Activated naive CD8-positive, alpha-beta T cell treated with anti-CD3 and anti-CD28 coated beads, Interleukin-2, amount 10 ng/mL, durations not matched to agents 7 days and 5 days (primary cell): ENCODE measurements around the gene JOSD2. TPM values are rescaled to one million over a fixed set of nuclear protein-coding genes. Genes with fewer than 3 reads are reported as not detected.

Experiments
- ATAC-seq: fragments of 150-1000 bp; cut with Tn5 transposase; one replicate; pipeline ENCODE4 v1.10.0; 2021; ENCODE audit warnings: low read depth, moderate library complexity
- POLR2A ChIA-PET: fragments of 350-600 bp; sonication (Branson Sonifier 250); formaldehyde crosslinking; loops from one replicate; lab custom pipeline; 2021; ENCODE audit warnings: antibody characterized with exemption; lab: Charles Lee
- DNase-seq: peaks from one replicate; pipeline ENCODE4 v3.0.0; 2021
- H3K27ac Mint-ChIP-seq: one replicate; pipeline ENCODE4 v1.8.0; 2022; ENCODE audit warnings: mild to moderate bottlenecking, mixed read lengths
- H3K27me3 Mint-ChIP-seq: one replicate; pipeline ENCODE4 v1.8.0; 2022; ENCODE audit warnings: mild to moderate bottlenecking, moderate library complexity, mixed read lengths
- H3K36me3 Mint-ChIP-seq: one replicate; pipeline ENCODE4 v1.8.0; 2021; ENCODE audit warnings: mild to moderate bottlenecking, mixed read lengths
- H3K4me1 Mint-ChIP-seq: one replicate; pipeline ENCODE4 v1.8.0; 2021; ENCODE audit warnings: mixed read lengths
- H3K4me3 Mint-ChIP-seq: one replicate; pipeline ENCODE4 v1.8.0; 2022; ENCODE audit warnings: mild to moderate bottlenecking, moderate library complexity, mixed read lengths
- H3K9me3 Mint-ChIP-seq: one replicate; pipeline ENCODE4 v1.8.0; 2021; ENCODE audit warnings: mixed read lengths
- total RNA-seq, 2 experiments: library from RNA; stranded (reverse); gene quantifications; one replicate each; pipeline ENCODE4 v1.2.3, GENCODE V29; 2021

Gene JOSD2
- total RNA-seq, 2 experiments from 2014 or later = 31.5 to 37.3 TPM

DNA sequence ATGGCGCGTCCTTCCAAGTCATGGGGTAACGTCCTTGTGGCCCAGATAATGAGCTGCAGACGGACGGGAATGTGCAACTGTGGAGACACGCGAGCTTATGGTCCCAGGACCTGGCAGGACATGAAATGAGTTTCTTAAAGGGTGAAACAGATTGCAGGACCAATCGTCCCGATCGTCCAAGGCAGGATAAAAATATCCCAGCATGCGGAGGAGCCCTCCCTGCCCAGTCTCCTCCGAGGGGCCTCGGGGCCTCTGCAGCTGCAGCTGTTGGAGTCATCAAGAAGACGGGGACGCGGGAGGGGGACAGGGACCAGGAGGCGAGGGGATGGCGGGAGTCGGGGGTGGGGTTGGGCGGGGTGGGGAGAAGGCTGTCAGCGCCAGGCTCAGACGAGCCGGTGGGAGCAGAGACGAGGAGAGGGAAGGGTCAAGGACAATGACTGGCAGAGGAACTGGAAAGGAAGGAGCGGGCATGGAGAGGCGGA, 20.0 kb downstream of the JOSD2 start:
- Mint-ChIP-seq H3K27ac (no peak overlapping the region), H3K4me1 (peaks cover 19% of the 10 kb centered on the region), H3K36me3 (peaks cover 7% of the 10 kb centered on the region), H3K27me3 (peaks cover 5% of the 10 kb centered on the region), H3K9me3 (no peaks in the 10 kb centered on the region), H3K4me3 (no peak overlapping the region)
- no peak for ATAC-seq
- POLR2A ChIA-PET = no interaction called here
- DNase-seq = no peak

DNA sequence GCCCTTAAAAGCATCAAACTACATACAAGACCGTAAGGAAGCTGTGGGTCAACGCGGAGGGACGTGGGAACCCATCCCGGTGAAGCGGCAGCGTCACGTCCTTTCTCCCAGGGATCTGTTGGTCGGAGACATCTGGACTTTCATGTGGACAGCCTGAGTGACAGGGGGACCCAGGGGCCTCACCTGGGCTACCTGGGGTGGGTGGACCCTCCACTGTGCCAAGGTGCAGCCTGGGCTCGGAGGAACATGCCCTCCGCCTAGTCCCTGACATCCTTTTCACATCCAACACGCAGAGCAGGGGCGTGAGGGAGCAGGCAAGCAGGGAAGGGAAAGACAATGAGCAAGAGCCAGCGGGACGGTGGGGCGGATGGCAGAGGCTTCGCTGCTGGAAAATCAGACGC, 20.6 kb downstream of the JOSD2 start:
- peaks cover 12% of the 10 kb centered on the region for H3K36me3 Mint-ChIP-seq
- H3K4me1 Mint-ChIP-seq = peaks cover 19% of the 10 kb centered on the region
- POLR2A ChIA-PET = no interaction called here
- no peak overlapping the region for H3K4me3 Mint-ChIP-seq
- no peak overlapping the region for H3K27ac Mint-ChIP-seq
- no peaks in the 10 kb centered on the region for H3K9me3 Mint-ChIP-seq
- peaks cover 5% of the 10 kb centered on the region for H3K27me3 Mint-ChIP-seq
- no peak for ATAC-seq
- no peak for DNase-seq

DNA sequence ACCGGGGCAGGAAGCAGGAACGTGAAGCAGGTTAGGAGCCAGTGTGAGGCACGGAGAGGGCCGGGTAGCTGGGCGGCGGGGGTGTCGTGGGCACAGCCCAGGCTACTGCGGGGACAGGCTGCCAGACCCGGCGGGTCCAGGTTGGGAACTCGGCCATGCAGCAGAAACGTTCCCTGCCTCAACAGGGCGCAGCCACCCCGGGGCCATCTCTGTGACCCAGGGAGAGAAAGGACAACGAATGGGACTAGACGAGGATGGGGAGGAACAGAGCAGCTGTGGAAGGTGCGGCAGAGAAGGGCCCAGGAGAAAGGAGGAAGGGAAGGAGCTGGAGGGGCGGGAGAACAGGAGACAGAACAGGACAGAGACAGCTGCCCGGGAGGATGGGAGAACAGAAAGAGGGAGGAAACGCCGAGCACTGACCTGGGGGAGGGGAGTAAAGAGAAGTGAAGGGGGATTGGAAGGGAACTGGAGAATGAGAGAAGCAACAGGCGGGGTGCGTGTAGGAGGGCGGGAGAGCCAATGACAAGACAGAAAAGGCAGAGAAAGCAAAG, 21.5 kb downstream of the JOSD2 start:
- DNase-seq (no peak), ATAC-seq (no peak)
- Mint-ChIP-seq H3K4me3 (no peak overlapping the region), H3K36me3 (peaks cover 18% of the 10 kb centered on the region), H3K9me3 (no peaks in the 10 kb centered on the region), H3K27ac (no peak overlapping the region), H3K27me3 (peaks cover 5% of the 10 kb centered on the region), H3K4me1 (peaks cover 19% of the 10 kb centered on the region)
- POLR2A ChIA-PET = no interaction called here

DNA sequence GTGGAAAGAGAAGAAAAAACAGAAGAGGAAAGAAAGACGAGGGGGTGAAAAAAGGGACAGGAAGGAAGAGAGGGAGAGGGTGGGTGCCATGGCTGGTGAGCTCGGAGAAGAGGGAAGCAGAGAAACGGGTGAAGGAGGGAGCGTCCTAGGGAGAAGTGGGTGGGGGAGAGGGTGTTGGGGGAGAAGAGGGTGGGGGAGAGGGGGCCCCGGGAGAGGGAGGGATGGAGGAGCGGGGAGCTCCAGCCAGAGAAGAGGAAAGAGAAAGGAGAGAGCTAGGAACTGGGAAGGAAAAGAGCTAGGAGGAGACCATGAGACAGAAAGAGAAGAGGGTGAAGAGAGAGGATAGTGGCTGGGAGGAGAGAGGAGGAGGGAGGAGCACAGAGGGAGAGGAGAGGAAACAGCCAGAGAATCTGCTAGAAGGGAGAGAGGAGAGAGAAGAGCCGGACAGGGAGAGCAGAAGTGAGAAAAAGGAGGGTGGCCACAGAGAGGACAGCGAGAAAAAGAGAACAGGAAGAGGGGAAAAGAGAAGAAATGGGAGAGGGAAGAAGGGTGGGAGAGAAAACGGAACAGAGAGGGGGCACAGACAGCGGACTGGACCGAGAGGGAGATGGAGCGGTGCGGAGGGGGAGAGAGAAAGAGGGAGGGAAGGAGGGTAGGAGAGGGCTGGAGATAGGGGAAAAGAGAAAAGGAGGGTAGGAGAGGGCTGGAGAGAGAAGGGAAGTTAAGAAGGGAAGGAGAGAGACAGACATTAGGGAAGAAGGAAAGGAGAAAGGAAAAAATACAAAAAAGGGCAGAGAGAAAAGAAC, 22.4 kb downstream of the JOSD2 start:
- Mint-ChIP-seq H3K27ac (peak overlapping the region; percentile 19), H3K4me1 (peaks cover 19% of the 10 kb centered on the region), H3K36me3 (peaks cover 18% of the 10 kb centered on the region), H3K27me3 (peaks cover 5% of the 10 kb centered on the region), H3K4me3 (no peak overlapping the region), H3K9me3 (no peaks in the 10 kb centered on the region)
- no peak for ATAC-seq
- POLR2A ChIA-PET = interaction anchor here (0.7 kb wide), 1 partner anchor 22 kb away, joined by 3 read pairs; no protein-coding TSS in a partner anchor
- no peak for DNase-seq

DNA sequence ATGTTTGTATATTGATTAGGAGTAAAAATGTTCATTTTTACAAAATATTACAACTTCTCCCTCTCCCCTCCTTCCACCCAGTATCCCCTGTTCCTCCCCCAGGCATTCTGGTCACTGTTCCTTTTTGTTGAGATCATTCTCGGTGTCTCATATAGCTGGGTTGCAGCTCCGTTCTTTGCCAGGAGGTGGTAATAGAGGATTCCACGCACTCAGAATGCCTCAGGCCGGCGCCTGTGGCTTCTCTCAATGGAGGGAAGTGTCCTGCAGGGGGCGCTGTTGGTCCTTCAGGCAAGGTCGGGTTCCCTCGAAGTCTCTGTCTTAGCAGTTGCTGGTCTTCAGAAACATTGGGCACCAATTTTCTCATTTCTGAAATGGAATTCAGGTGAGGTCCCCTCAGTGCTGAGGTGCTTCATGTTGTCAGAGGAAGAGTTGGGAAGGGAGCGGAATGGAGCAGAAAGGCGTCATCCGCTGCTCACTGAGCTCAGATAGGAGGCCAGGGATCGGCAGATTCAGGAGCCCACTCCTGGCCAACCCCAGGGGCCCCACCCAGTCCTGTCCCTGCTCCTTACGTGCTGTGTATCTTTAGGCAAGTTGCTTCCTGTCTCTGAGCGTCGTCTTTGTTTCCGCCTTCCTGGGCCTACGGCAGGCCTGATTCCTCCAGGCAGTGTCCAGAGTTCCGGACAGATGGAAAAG, 24.0 kb downstream of the JOSD2 start:
- Mint-ChIP-seq H3K27ac (no peak overlapping the region), H3K4me3 (no peak overlapping the region), H3K27me3 (peaks cover 5% of the 10 kb centered on the region), H3K9me3 (no peaks in the 10 kb centered on the region), H3K4me1 (peaks cover 13% of the 10 kb centered on the region), H3K36me3 (peaks cover 24% of the 10 kb centered on the region)
- POLR2A ChIA-PET = no interaction called here
- no peak for ATAC-seq
- no peak for DNase-seq

DNA sequence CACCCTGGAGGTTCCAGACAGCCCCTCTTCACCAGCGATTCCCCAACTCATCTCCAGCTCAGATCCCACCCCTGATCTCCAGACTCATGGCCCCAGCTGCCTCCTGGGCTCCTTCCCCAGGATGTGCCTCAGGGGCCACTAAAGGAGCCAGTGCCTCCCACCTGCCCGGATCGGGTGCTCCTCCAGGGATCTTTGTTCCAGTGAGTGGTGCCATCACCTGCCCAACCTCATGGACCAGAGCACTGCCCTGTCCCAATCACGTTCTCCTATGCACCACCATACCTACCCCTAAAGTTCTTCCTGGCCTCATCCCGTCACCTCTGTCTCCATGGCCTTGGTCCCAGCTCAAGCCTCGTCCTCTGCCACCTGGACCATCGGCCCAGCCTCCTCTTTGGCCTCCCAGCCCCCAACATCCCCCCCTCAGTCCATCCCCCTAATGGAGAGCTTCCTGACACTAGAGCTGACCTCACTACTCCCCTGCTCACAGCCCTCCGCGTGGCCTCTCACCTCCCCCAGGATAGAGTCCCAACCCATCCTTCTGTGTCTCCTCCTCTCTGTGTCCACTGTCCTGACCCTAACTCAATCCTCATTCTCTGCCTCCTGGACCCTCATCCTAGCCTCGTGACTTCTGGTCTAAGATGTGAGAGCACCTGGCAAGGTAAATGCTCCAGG, 25.6 kb downstream of the JOSD2 start:
- ATAC-seq (no peak), DNase-seq (no peak)
- no peaks in the 10 kb centered on the region for H3K27me3 Mint-ChIP-seq
- peak overlapping the region; percentile 36 for H3K27ac Mint-ChIP-seq
- no peaks in the 10 kb centered on the region for H3K9me3 Mint-ChIP-seq
- no peak overlapping the region for H3K4me3 Mint-ChIP-seq
- H3K36me3 Mint-ChIP-seq = peaks cover 24% of the 10 kb centered on the region
- peaks cover 5% of the 10 kb centered on the region for H3K4me1 Mint-ChIP-seq
- POLR2A ChIA-PET = interaction anchor here (0.6 kb wide), 1 partner anchor 87 kb away, joined by 3 read pairs; no protein-coding TSS in a partner anchor

DNA sequence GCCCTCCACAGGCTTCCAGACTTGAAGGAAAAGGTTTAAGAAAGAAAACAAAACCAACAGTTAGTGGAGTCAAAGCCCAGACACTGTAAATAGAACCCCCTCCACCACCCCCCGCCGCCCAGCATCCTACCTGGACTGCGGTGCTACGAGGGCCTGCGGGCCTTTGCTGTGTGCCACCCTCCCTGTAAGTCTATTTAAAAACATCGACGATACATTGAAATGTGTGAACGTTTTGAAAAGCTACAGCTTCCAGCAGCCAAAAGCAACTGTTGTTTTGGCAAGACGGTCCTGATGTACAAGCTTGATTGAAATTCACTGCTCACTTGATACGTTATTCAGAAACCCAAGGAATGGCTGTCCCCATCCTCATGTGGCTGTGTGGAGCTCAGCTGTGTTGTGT, 28.1 kb downstream of the JOSD2 start:
- Mint-ChIP-seq H3K4me3 (no peak overlapping the region), H3K27ac (no peak overlapping the region), H3K4me1 (peaks cover 4% of the 10 kb centered on the region), H3K36me3 (peaks cover 29% of the 10 kb centered on the region), H3K9me3 (no peaks in the 10 kb centered on the region), H3K27me3 (no peaks in the 10 kb centered on the region)
- POLR2A ChIA-PET = no interaction called here
- ATAC-seq = no peak
- DNase-seq = no peak

DNA sequence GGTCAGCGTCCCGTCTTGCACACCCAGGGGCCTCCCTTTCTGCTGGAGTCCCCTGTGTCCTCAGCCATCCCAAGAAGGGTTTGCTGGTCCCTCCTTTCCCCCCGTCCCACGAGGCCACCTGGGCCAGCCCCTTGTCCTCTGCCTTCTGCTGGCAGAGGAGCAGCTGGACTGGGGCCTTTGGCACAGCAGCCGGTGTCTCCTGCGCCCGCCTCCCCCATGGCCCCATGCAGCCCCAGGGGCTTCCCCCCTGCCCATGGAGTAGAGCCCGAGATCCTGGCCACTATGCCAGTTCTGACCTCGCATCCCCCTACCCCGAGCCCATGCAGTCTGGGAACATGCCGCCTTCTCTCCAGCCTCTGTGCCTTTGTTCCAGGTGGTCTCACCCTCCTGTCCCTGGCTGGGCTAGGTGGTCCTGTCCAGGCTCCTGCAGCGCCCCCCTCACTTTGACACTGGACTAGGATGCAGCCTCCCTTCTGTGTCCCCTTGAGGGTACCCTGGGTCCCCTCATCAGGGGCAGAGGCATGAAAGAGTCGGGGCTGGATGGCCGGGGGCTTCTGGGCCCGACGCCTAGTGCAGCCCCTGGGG, 28.6 kb downstream of the JOSD2 start:
- H3K4me3 Mint-ChIP-seq = no peak overlapping the region
- no peak overlapping the region for H3K27ac Mint-ChIP-seq
- no peaks in the 10 kb centered on the region for H3K27me3 Mint-ChIP-seq
- H3K9me3 Mint-ChIP-seq = no peaks in the 10 kb centered on the region
- POLR2A ChIA-PET = no interaction called here
- DNase-seq = no peak
- ATAC-seq = no peak
- H3K36me3 Mint-ChIP-seq = peaks cover 32% of the 10 kb centered on the region
- H3K4me1 Mint-ChIP-seq = peaks cover 6% of the 10 kb centered on the region

DNA sequence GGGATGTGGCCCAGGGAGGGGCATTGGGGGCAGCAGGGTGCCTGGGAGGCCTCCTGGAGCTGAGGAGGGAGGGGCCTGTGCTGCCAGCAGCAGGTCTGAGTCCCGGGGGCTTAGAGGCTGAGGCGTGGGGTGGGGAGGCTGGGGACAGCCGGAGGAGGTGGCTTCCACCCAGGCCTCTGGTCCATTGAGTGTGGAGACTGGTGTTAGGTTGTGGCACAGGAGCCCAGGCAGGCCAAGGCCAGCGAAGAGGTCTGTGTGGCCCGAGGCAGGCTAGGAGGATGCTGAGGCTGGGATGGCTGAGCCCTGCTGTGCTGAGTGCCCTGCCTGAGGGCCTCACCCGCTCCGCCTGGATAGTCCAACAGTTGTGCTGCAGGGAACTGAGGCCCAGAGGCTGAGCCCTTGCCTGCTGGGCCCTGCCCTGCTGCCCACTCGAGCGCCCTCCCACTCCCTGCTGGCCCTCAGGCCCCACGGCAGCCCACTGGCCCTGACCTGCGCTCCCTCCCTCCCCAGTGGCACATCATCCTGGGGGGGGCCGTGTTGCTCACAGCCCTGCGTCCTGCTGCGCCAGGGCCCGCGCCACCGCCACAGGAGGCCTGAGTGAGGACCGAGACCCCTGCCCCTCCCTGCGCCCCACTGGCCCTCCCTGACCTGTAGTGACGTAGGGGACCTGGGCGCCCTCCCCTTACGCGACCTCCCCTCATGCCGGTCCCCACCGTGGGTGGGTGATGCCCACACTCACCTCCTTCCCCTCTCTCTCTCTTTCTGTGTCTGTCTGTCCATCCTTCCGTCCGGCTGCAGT, 29.4 kb downstream of the JOSD2 start:
- no peaks in the 10 kb centered on the region for H3K9me3 Mint-ChIP-seq
- ATAC-seq (no peak), DNase-seq (no peak)
- no peak overlapping the region for H3K27ac Mint-ChIP-seq
- H3K4me3 Mint-ChIP-seq = no peak overlapping the region
- peaks cover 30% of the 10 kb centered on the region for H3K36me3 Mint-ChIP-seq
- H3K27me3 Mint-ChIP-seq = no peaks in the 10 kb centered on the region
- POLR2A ChIA-PET = no interaction called here
- peaks cover 10% of the 10 kb centered on the region for H3K4me1 Mint-ChIP-seq

DNA sequence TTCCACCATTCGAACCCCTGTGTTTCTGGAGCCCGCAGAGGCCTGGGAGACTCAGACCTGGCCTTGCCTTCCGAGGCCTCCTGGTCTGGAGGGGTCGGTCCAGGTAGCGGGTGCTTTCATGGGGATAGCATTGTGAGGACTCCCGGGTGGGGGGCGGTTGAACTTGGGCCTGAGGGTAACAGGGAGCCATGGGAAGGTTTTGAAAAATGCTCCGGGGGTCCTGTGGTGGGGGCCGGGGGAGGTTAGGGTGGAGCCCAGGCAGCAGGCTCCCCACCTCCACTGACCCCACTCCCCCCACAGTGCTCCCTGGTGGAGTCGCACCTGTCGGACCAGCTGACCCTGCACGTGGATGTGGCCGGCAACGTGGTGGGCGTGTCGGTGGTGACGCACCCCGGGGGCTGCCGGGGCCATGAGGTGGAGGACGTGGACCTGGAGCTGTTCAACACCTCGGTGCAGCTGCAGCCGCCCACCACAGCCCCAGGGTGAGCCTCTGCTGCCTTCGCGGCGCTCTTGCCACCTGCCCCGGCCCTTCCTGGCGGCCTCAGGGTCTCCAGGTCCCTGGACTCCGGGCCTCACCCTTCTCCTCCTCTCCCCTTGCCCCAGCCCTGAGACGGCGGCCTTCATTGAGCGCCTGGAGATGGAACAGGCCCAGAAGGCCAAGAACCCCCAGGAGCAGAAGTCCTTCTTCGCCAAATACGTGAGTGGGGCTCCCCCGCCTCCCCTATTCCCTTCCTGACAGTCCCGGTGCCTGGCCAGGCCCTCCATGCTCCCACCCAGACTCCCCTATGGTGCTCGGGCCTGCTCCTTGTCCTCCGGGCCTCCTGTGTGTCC, 30.5 kb downstream of the JOSD2 start:
- DNase-seq = no peak
- H3K4me1 Mint-ChIP-seq = peaks cover 12% of the 10 kb centered on the region
- POLR2A ChIA-PET = no interaction called here
- ATAC-seq = no peak
- no peaks in the 10 kb centered on the region for H3K27me3 Mint-ChIP-seq
- H3K36me3 Mint-ChIP-seq = peaks cover 24% of the 10 kb centered on the region
- H3K9me3 Mint-ChIP-seq = no peaks in the 10 kb centered on the region
- no peak overlapping the region for H3K4me3 Mint-ChIP-seq
- no peak overlapping the region for H3K27ac Mint-ChIP-seq

DNA sequence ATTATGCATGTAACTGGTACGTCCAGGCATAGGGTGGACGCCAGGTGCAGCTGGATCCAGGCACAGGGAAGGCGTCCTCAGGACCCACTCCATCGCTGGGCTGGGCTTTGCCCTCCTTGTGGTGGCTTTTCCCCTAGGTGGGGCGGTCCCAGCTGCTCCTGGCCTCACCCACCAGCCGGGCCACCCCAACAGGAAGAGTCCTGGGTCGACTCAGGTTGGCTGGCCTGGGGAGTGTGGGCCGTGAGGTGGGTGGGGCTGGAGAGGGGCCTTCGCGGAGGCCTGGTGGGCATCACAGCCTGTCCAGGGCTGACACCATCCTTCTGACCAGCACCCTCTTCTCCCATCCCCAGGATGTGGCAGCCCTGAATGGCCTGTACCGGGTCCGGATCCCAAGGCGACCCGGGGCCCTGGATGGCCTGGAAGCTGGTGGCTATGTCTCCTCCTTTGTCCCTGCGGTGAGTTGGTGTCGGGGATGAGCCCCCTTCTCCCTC, 31.2 kb downstream of the JOSD2 start:
- no peak for ATAC-seq
- H3K4me1 Mint-ChIP-seq = peaks cover 15% of the 10 kb centered on the region
- no peaks in the 10 kb centered on the region for H3K27me3 Mint-ChIP-seq
- DNase-seq = no peak
- POLR2A ChIA-PET = interaction anchor here (1.7 to 2.0 kb wide), 2 partner anchors 31 to 122 kb away, joined by 5 to 6 read pairs; partner anchors contain the start of gene JOSD2
- H3K27ac Mint-ChIP-seq = no peak overlapping the region
- H3K9me3 Mint-ChIP-seq = no peaks in the 10 kb centered on the region
- peaks cover 18% of the 10 kb centered on the region for H3K36me3 Mint-ChIP-seq
- no peak overlapping the region for H3K4me3 Mint-ChIP-seq
